B cell (primary cell): Measurements from ENCODE around the gene MRLN.

Source experiments
- CTCF ChIP-seq: fragments of 200-600 bp; IDR thresholded peaks from one replicate; pipeline ENCODE4 v1.8.0; 2022; ENCODE audit warnings: antibody characterized with exemption, mild to moderate bottlenecking
- EZH2 ChIP-seq: IDR thresholded peaks from 2 replicates; pipeline ENCODE4 v1.6.1; 2012; ENCODE audit warnings: borderline replicate concordance, low read depth, mild to moderate bottlenecking, moderate library complexity, low read length; ENCODE audit not compliant: insufficient read depth, poor library complexity, severe bottlenecking

- TF ChIP-seq EZH2 (no peak), CTCF (no peak)
These were observed 39.9 kb downstream of the MRLN start for GRCh38 chr10:59713196-59713821.
